HepG2 (cell line): ENCODE measurements around the gene FGFR3. TPM values are rescaled to one million over a fixed set of nuclear protein-coding genes. Genes with fewer than 3 reads are reported as not detected.

Experiments used
- ARNTL ChIP-seq: sonication (generic); formaldehyde crosslinking; IDR thresholded peaks from 2 replicates; pipeline ENCODE4 v1.4.0; 2020; ENCODE audit warnings: mild to moderate bottlenecking, missing genetic modification reagents
- GLI4 ChIP-seq: sonication (generic); formaldehyde crosslinking; IDR thresholded peaks from 2 replicates; pipeline ENCODE4 v1.5.1; 2020; ENCODE audit warnings: missing genetic modification reagents, mild to moderate bottlenecking, moderate library complexity, borderline replicate concordance
- JUN ChIP-seq: sonication (generic); formaldehyde crosslinking; IDR thresholded peaks from 2 replicates; pipeline ENCODE4 v1.4.0; 2020; ENCODE audit warnings: mild to moderate bottlenecking, missing genetic modification reagents
- KMT2A ChIP-seq: sonication (generic); formaldehyde crosslinking; IDR thresholded peaks from 2 replicates; pipeline ENCODE4 v1.4.0; 2020; ENCODE audit warnings: missing genetic modification reagents
- NBN ChIP-seq: fragments of 450-650 bp; conservative IDR thresholded peaks from 2 replicates; pipeline ENCODE4 v1.6.1; 2017
- PHB2 ChIP-seq: fragments of 450-650 bp; IDR thresholded peaks from 2 replicates; pipeline ENCODE4 v1.6.1; 2018; ENCODE audit not compliant: partially characterized antibody
- PTBP1 ChIP-seq: fragments of 200-400 bp; formaldehyde crosslinking; IDR thresholded peaks from 2 replicates; pipeline ENCODE4 v1.6.1; 2018; ENCODE audit warnings: low read length, low read depth; ENCODE audit not compliant: poor library complexity, severe bottlenecking
- RBFOX2 ChIP-seq: fragments of 200-400 bp; formaldehyde crosslinking; IDR thresholded peaks from 2 replicates; pipeline ENCODE4 v1.6.1; 2017; ENCODE audit warnings: low read depth, mild to moderate bottlenecking, low read length
- SNRNP70 ChIP-seq: fragments of 200-400 bp; formaldehyde crosslinking; IDR thresholded peaks from 2 replicates; pipeline ENCODE4 v1.6.1; 2017; ENCODE audit warnings: mild to moderate bottlenecking, low read depth, low read length, moderate library complexity
- ZBTB4 ChIP-seq: sonication (generic); formaldehyde crosslinking; IDR thresholded peaks from 2 replicates; pipeline ENCODE4 v1.4.0; 2020; ENCODE audit warnings: missing genetic modification reagents, mild to moderate bottlenecking, borderline replicate concordance
- ZNF407 ChIP-seq: sonication (generic); formaldehyde crosslinking; IDR thresholded peaks from one replicate; pipeline ENCODE4 v1.5.1; 2020; ENCODE audit warnings: mild to moderate bottlenecking, missing genetic modification reagents; ENCODE audit errors: not compliant biosample characterization
- ZNF556 ChIP-seq: sonication (generic); formaldehyde crosslinking; IDR thresholded peaks from 2 replicates; pipeline ENCODE4 v1.4.0; 2020; ENCODE audit warnings: mild to moderate bottlenecking, missing genetic modification reagents, borderline replicate concordance
- ZNF780A ChIP-seq: sonication (generic); formaldehyde crosslinking; IDR thresholded peaks from 2 replicates; pipeline ENCODE4 v1.8.0; 2022; ENCODE audit warnings: mild to moderate bottlenecking, missing genetic modification reagents, moderate library complexity
- ZNF879 ChIP-seq: sonication (generic); formaldehyde crosslinking; IDR thresholded peaks from 2 replicates; pipeline ENCODE4 v1.8.1; 2023; ENCODE audit warnings: missing genetic modification reagents
- ZXDC ChIP-seq: sonication (generic); formaldehyde crosslinking; IDR thresholded peaks from 2 replicates; pipeline ENCODE4 v1.5.0; 2020; ENCODE audit warnings: mild to moderate bottlenecking, missing genetic modification reagents
- polyA plus RNA-seq, 8 experiments: library from polyadenylated mRNA; depleted of rRNA in 3 of 8; stranded (reverse) in 7 of 8; unstranded in 1 of 8; fragments of >200 nt; fragmentation: Illumina TruSeq in 4 of 8; extraction: Trizol in 4 of 8; gene quantifications; 2 replicates each; pipeline versions ENCODE4 v1.2.1 to v1.2.3, GENCODE V29; 2011 to 2016; ENCODE audit warnings: low read depth in 4 of 8, missing spikeins in 1 of 8, mixed read lengths in 1 of 8; ENCODE audit not compliant: insufficient read depth in 1 of 8
- total RNA-seq, 5 experiments: library from RNA; depleted of rRNA; stranded (reverse); fragments of >200 nt; fragmentation: Illumina TruSeq; extraction: Trizol; gene quantifications; 2 replicates each; pipeline ENCODE4 v1.2.3, GENCODE V29; 2016; ENCODE audit warnings: low read depth in 1 of 5

The FGFR3 gene
- total and polyA plus RNA-seq, 2 of the 13 experiments (the other 11 are each of a cell fraction or from before 2014, with no cell fraction given) = 103 to 109 TPM

DNA sequence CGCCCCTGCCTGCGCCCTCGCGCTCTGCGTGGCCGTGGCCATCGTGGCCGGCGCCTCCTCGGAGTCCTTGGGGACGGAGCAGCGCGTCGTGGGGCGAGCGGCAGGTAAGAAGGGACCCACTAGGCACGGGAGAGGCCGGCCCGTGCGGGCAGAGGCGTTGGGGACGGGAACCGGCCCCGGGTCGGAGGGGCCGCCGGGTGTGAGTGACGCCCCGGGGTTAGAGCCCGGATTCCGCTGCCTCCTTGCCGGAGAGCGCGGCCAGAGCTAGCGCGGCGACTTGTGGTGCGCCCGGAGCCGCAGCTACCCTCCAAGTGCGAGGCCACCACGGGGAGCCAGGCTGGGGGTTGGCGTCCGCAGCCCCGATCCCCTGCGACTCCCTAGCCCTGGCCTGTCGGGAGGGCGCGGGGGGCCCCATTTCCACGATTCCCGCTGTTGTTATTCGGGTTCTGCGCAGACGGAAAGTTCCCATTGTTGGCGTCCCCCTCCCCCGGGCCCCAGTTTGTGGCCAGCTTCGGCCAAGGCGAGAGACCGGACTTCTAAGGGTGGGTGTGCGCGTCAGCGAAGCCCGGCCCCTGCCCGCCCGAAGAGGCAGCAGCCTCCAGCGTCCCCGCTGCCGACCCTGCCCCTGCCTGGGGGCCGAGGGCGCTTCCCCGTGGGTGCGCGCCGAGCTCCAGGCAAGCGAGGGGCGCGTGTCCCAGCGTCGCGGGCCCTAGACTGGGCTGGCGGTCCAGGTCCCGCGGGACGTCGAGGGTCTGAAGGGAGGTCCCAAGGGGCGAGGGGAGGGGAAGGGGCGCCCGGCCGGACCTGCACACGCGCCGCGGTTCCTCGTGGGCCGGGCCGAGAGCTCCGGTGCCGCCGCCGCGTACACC, 1.1 kb downstream of the FGFR3 start (continued):
- TF ChIP-seq ZNF407 (CRISPR knock-in tag) (no peak), JUN (no peak), NBN (no peak), ARNTL (CRISPR knock-in tag) (no peak), GLI4 (no peak), ZNF780A (CRISPR knock-in tag) (no peak), ZNF879 (CRISPR knock-in tag) (no peak), PTBP1 (no peak), SNRNP70 (no peak), PHB2 (no peak), ZXDC (no peak), ZNF556 (no peak), KMT2A (peak; percentile 40; the same call in 1 of the 2 replicates), RBFOX2 (peak; percentile 79), ZBTB4 (CRISPR knock-in tag) (no peak)
